Esophagus muscularis mucosa (tissue), 4 donors: Measurements from ENCODE around the gene ACTL8. TPM values are rescaled to one million over a fixed set of nuclear protein-coding genes. Genes with fewer than 3 reads are reported as not detected.

Experiments
- DNase-seq: peaks from one replicate; pipeline ENCODE4 v3.0.0-alpha.2; 2017; ENCODE audit errors: extremely low spot score
- H3K27ac ChIP-seq, 4 donors: fragments of 200-600 bp; sonication (generic); replicated peaks in 1 of 4; 1 replicate in 3 of 4; 2 replicates in 1 of 4; pipeline ENCODE4 v1.5.1; 2016 to 2019; ENCODE audit warnings: mild to moderate bottlenecking in 1 of 4
- H3K27me3 ChIP-seq, 4 donors: fragments of 200-600 bp; sonication (generic); one replicate each; pipeline versions ENCODE4 v1.5.1 to v1.6.0; 2016 to 2019
- H3K36me3 ChIP-seq, 4 donors: fragments of 200-600 bp; sonication (generic); one replicate each; pipeline ENCODE4 v1.5.1; 2016 to 2019
- H3K4me1 ChIP-seq, 4 donors: fragments of 200-600 bp; sonication (generic); one replicate each; pipeline ENCODE4 v1.5.1; 2016 to 2019
- H3K4me3 ChIP-seq, 4 donors: fragments of 200-600 bp; sonication (generic); 1 replicate in 2 of 4; 2 replicates in 2 of 4; pipeline ENCODE4 v1.5.1; 2016 to 2019; ENCODE audit warnings: mild to moderate bottlenecking in 4 of 4, moderate library complexity in 1 of 4
- H3K9me3 ChIP-seq, 4 donors: fragments of 200-600 bp; sonication (generic); 1 replicate in 3 of 4; 2 replicates in 1 of 4; pipeline ENCODE4 v1.5.1; 2016 to 2019
- EP300 ChIP-seq: sonication (generic); formaldehyde crosslinking; IDR thresholded peaks from one replicate; pipeline ENCODE4 v1.6.1; 2017; ENCODE audit warnings: antibody characterized with exemption
- POLR2A ChIP-seq: fragments of 450-650 bp; IDR thresholded peaks from one replicate; pipeline ENCODE4 v1.6.1; 2017; ENCODE audit warnings: antibody characterized with exemption, moderate library complexity, mild to moderate bottlenecking, low read depth
- POLR2AphosphoS5 ChIP-seq, 2 donors: sonication (generic); formaldehyde crosslinking; IDR thresholded peaks; one replicate each; pipeline ENCODE4 v1.6.1; 2017; ENCODE audit warnings: antibody characterized with exemption in 2 of 2
- WGBS: methylation state at CpG from one replicate; pipeline ENCODE4 v1.1.5; 2018; 5-methylcytosine and 5-hydroxymethylcytosine counted together
- intact Hi-C: fragments of 100-400 bp; cut with DNase I; formaldehyde crosslinking; loops from one replicate; pipeline ENCODE4 v1.15.1; 2023
- total RNA-seq, 4 donors: library from RNA; depleted of rRNA; stranded (reverse); fragments of >200 nt; gene quantifications; one replicate each; pipeline versions ENCODE4 v1.1.0 to v1.2.1, GENCODE V29; 2016
- TF ChIP-seq, protein P1 (sequence below), 3 experiments: fragments of 200-600 bp in 2 of 3; fragments of 450-650 bp in 1 of 3; sonication (generic) in 2 of 3; IDR thresholded peaks; one replicate each; pipeline ENCODE4 v1.5.1; 2017 to 2019; ENCODE audit warnings: antibody characterized with exemption in 3 of 3, mild to moderate bottlenecking in 2 of 3, moderate library complexity in 1 of 3

Gene ACTL8
- total RNA-seq, 4 donors from 2014 or later = not detected

DNA sequence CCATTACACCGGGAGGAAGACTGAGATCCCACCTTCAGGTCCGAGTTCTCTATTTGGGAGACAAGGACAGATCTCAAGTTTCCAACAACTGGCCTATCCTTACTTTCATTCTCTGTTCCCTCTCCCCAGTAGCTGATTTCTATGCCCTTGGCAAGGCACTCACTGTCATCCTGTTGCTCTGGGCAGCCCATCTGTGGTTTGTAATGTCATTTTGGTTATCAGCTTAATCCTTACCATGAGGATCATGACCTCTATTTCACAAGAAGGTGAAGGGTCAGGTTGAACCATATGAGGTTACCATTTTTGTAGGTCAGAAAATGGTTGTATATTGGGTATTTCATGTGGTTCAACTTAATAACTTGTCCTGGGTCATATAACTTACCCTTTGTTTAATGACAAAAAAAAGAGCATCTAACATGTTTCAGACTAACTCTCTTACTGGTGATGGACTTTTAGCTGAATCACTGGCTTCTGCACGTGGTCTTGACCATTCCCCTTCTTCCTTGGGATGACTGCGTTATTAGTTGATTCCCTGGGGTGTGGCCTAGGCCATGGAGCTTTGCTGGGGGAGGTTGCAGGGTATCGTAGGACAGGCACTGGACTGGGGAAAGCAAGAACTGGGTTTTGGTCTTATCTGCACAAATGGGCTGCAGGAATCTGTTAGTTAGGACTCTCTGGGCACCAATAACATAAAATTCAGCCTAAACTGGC, 120.2 kb downstream of the ACTL8 start:
- TF ChIP-seq POLR2A = no peak
- TF ChIP-seq, protein P1, sequence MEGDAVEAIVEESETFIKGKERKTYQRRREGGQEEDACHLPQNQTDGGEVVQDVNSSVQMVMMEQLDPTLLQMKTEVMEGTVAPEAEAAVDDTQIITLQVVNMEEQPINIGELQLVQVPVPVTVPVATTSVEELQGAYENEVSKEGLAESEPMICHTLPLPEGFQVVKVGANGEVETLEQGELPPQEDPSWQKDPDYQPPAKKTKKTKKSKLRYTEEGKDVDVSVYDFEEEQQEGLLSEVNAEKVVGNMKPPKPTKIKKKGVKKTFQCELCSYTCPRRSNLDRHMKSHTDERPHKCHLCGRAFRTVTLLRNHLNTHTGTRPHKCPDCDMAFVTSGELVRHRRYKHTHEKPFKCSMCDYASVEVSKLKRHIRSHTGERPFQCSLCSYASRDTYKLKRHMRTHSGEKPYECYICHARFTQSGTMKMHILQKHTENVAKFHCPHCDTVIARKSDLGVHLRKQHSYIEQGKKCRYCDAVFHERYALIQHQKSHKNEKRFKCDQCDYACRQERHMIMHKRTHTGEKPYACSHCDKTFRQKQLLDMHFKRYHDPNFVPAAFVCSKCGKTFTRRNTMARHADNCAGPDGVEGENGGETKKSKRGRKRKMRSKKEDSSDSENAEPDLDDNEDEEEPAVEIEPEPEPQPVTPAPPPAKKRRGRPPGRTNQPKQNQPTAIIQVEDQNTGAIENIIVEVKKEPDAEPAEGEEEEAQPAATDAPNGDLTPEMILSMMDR (IDR thresholded peaks at IDR 0.05) = no peak
- TF ChIP-seq EP300 = no peak
- TF ChIP-seq POLR2AphosphoS5 (IDR thresholded peaks at IDR 0.05) = no peak
- WGBS = 63% methylated on average over 4 of the region's 5 CpGs
- no peak overlapping the region for H3K4me3 ChIP-seq
- intact Hi-C loops = no loop called here
- H3K36me3 ChIP-seq = no peaks in the 10 kb centered on the region
- DNase-seq = no peak
- H3K4me1 ChIP-seq = peaks cover 0 to 7% (median 3%) of the 10 kb centered on the region in 4 donors
- H3K27ac ChIP-seq = no peak overlapping the region
- peaks cover 0 to 3% (median 0%) of the 10 kb centered on the region in 4 donors for H3K9me3 ChIP-seq
- H3K27me3 ChIP-seq = peaks cover 0 to 6% (median 0%) of the 10 kb centered on the region in 4 donors

GRCh38 chr1:17875882-17876280, 120.7 kb downstream of the ACTL8 start:
- H3K27me3 ChIP-seq = peaks cover 0 to 11% (median 0%) of the 10 kb centered on the region in 4 donors
- H3K36me3 ChIP-seq = no peaks in the 10 kb centered on the region
- no peak overlapping the region for H3K27ac ChIP-seq
- WGBS = 87% methylated on average over 4 of the region's 4 CpGs
- DNase-seq = no peak
- no peaks in the 10 kb centered on the region for H3K9me3 ChIP-seq
- no peak overlapping the region for H3K4me3 ChIP-seq
- peaks cover 0 to 7% (median 3%) of the 10 kb centered on the region in 4 donors for H3K4me1 ChIP-seq
- no peak for TF ChIP-seq EP300
- TF ChIP-seq, protein P1 (IDR thresholded peaks at IDR 0.05) = no peak
- intact Hi-C loops = no loop called here

Other genes with a start within 250 kb of the ACTL8 start
- 10 to 100 TPM; 46.6 to 93.0 (median 66.9) TPM for gene ARHGEF10L, start 215.6 kb upstream of the ACTL8 start, total RNA-seq